GM12878 (cell line): ENCODE results near the gene RNFT2. TPM values are rescaled to one million over a fixed set of nuclear protein-coding genes. Genes with fewer than 3 reads are reported as not detected.

Experiments
- ATAC-seq: fragments of 200-7000 bp; cut with Tn5 transposase; 3 replicates; pipeline ENCODE4 v1.9.1; 2020; ENCODE audit warnings: mild to moderate bottlenecking, moderate library complexity
- BruUV-seq: library from RNA; stranded (reverse); fragments of 400-500 nt; replicated peaks from 2 replicates; lab custom pipeline; 2021; lab: Mats Ljungman, UMichigan
- CTCF ChIA-PET: fragments of 300-600 bp; sonication (Branson Sonifier 250); formaldehyde crosslinking; extraction: SDS; loops from one replicate; lab custom pipeline; 2021; ENCODE audit warnings: inconsistent platforms; lab: Yijun Ruan, JAX
- POLR2A ChIA-PET: fragments of 350-600 bp; formaldehyde crosslinking; extraction: SDS; loops from one replicate; lab custom pipeline; 2021; ENCODE audit warnings: inconsistent platforms; lab: Charles Lee
- RAD21 ChIA-PET: fragments of 300-600 bp; sonication (Branson Sonifier 250); formaldehyde crosslinking; loops from one replicate; lab custom pipeline; 2023; ENCODE audit warnings: antibody characterized with exemption; ENCODE audit not compliant: unreplicated experiment; lab: Charles Lee
- SMC1A ChIA-PET: fragments of 300-600 bp; sonication (Branson Sonifier 250); formaldehyde crosslinking; loops from one replicate; lab custom pipeline; 2023; ENCODE audit not compliant: unreplicated experiment, uncharacterized antibody; lab: Charles Lee
- DNase-seq: peaks from one replicate; pipeline ENCODE4 v3.0.0-alpha.2; 2011; ENCODE audit warnings: low read depth, low spot score
- FAIRE-seq: peaks from 3 replicates; lab custom pipeline; 2011; peaks lifted over from hg19 to GRCh38; lab: Jason Lieb, UNC
- H2AFZ ChIP-seq: 2 replicates; pipeline ENCODE4 v1.6.0; 2011; ENCODE audit warnings: low read depth, low read length, control low read depth; ENCODE audit not compliant: control insufficient read depth
- H3K27ac ChIP-seq: 2 replicates; pipeline ENCODE4 v1.5.1; 2011; ENCODE audit warnings: control low read depth; ENCODE audit not compliant: control insufficient read depth, insufficient read depth
- H3K27me3 ChIP-seq, 2 experiments: replicated peaks in 1 of 2; 2 replicates each; pipeline versions ENCODE4 v1.6.0 to v1.6.1; 2011; ENCODE audit warnings: low read length in 1 of 2; ENCODE audit not compliant: control insufficient read depth in 2 of 2, insufficient read depth in 2 of 2
- H3K36me3 ChIP-seq, 2 experiments: 2 replicates each; pipeline ENCODE4 v1.5.1; 2011; ENCODE audit warnings: low read length in 1 of 2; ENCODE audit not compliant: control insufficient read depth in 2 of 2, insufficient read depth in 2 of 2
- H3K4me1 ChIP-seq: 2 replicates; pipeline ENCODE4 v1.6.1; 2011; ENCODE audit warnings: mild to moderate bottlenecking, low read length, moderate library complexity, mixed read lengths; ENCODE audit not compliant: control insufficient read depth, insufficient read depth
- H3K4me2 ChIP-seq: 2 replicates; pipeline ENCODE4 v1.6.0; 2011; ENCODE audit warnings: control low read depth; ENCODE audit not compliant: control insufficient read depth, insufficient read depth
- H3K4me3 ChIP-seq: fragments of 200-600 bp; sonication (generic); 2 replicates; pipeline ENCODE4 v1.5.1; 2016
- H3K79me2 ChIP-seq: 2 replicates; pipeline ENCODE4 v1.6.0; 2011; ENCODE audit warnings: low read length; ENCODE audit not compliant: control insufficient read depth, insufficient read depth
- H3K9ac ChIP-seq: 2 replicates; pipeline ENCODE4 v1.8.0; 2011; ENCODE audit warnings: low read length, control low read depth, mixed read lengths; ENCODE audit not compliant: control insufficient read depth, insufficient read depth
- H3K9me3 ChIP-seq: replicated peaks from 3 replicates; pipeline ENCODE4 v1.5.1; 2011; ENCODE audit warnings: mild to moderate bottlenecking, low read length; ENCODE audit not compliant: control insufficient read depth, insufficient read depth
- H4K20me1 ChIP-seq: 2 replicates; pipeline ENCODE4 v1.6.0; 2011; ENCODE audit not compliant: control insufficient read depth, insufficient read depth
- CHD1 ChIP-seq: IDR thresholded peaks from 2 replicates; pipeline ENCODE4 v1.6.1; 2012; ENCODE audit warnings: low read depth, low read length, improper control_type of control experiment
- CHD2 ChIP-seq: IDR thresholded peaks from 2 replicates; pipeline ENCODE4 v1.6.1; 2011; ENCODE audit warnings: low read depth, low read length, improper control_type of control experiment, borderline replicate concordance
- CREM ChIP-seq: IDR thresholded peaks from 2 replicates; pipeline ENCODE4 v1.6.1; 2014; ENCODE audit warnings: antibody characterized with exemption, low read depth
- EGR1 ChIP-seq, 2 experiments: IDR thresholded peaks; 1 replicate in 1 of 2; 2 replicates in 1 of 2; pipeline ENCODE4 v1.6.1; 2011 to 2012; ENCODE audit warnings: low read depth in 2 of 2, low read length in 2 of 2, borderline replicate concordance in 1 of 2, mild to moderate bottlenecking in 1 of 2, moderate library complexity in 1 of 2
- ELK1 ChIP-seq: IDR thresholded peaks from 2 replicates; pipeline ENCODE4 v1.6.1; 2012; ENCODE audit warnings: low read depth, low read length, improper control_type of control experiment
- GABPA ChIP-seq: IDR thresholded peaks from 2 replicates; pipeline ENCODE4 v1.6.1; 2014; ENCODE audit warnings: antibody characterized with exemption, low read depth, mild to moderate bottlenecking, inconsistent platforms
- HDAC6 ChIP-seq: fragments of 200-600 bp; sonication (generic); IDR thresholded peaks from one replicate; pipeline ENCODE4 v1.8.0; 2017; ENCODE audit warnings: antibody characterized with exemption; ENCODE audit not compliant: unreplicated experiment
- NRF1 ChIP-seq: conservative IDR thresholded peaks from 2 replicates; pipeline ENCODE4 v1.6.1; 2011; ENCODE audit warnings: mild to moderate bottlenecking, low read depth, low read length, improper control_type of control experiment
- PAX5 ChIP-seq: IDR thresholded peaks from 2 replicates; pipeline ENCODE4 v1.6.1; 2011; ENCODE audit warnings: low read depth, low read length, borderline replicate concordance
- PML ChIP-seq: IDR thresholded peaks from 2 replicates; pipeline ENCODE4 v1.6.1; 2012; ENCODE audit warnings: low read length, inconsistent platforms
- RAD21 ChIP-seq: IDR thresholded peaks from 2 replicates; pipeline ENCODE4 v1.6.1; 2011; ENCODE audit warnings: mild to moderate bottlenecking, low read depth, low read length, moderate library complexity; ENCODE audit not compliant: insufficient read depth
- RAD51 ChIP-seq: fragments of 450-650 bp; IDR thresholded peaks from 2 replicates; pipeline ENCODE4 v1.6.1; 2016; ENCODE audit warnings: moderate library complexity, mild to moderate bottlenecking, inconsistent platforms
- SIX5 ChIP-seq: IDR thresholded peaks from 2 replicates; pipeline ENCODE4 v1.6.1; 2011; ENCODE audit warnings: mild to moderate bottlenecking, low read depth, low read length, moderate library complexity; ENCODE audit not compliant: severe bottlenecking
- SMAD5 ChIP-seq: IDR thresholded peaks from 2 replicates; pipeline ENCODE4 v1.6.1; 2016; ENCODE audit warnings: antibody characterized with exemption, low read depth
- SRF ChIP-seq, 2 experiments: IDR thresholded peaks; 2 replicates each; pipeline ENCODE4 v1.6.1; 2011; ENCODE audit warnings: low read depth in 2 of 2, low read length in 2 of 2, mild to moderate bottlenecking in 1 of 2, moderate library complexity in 1 of 2
- SUPT20H ChIP-seq: IDR thresholded peaks from 2 replicates; pipeline ENCODE4 v1.6.1; 2011; ENCODE audit warnings: low read depth, mild to moderate bottlenecking, low read length, moderate library complexity, borderline replicate concordance; ENCODE audit not compliant: control insufficient read depth
- WGBS: methylation state at CpG from one replicate; pipeline ENCODE4 v1.1.6; 2016; ENCODE audit warnings: low lambda C conversion rate; ENCODE audit not compliant: insufficient replicate concordance, insufficient coverage; ENCODE audit errors: missing lambda C conversion rate; 5-methylcytosine and 5-hydroxymethylcytosine counted together
- in situ Hi-C: fragments of 300-500 bp; cut with MboI; formaldehyde crosslinking; loops from 9 replicates; pipeline ENCODE4 v1.14.3; 2018; ENCODE audit warnings: mixed read lengths
- intact Hi-C: fragments of 100-400 bp; cut with micrococcal nuclease; formaldehyde crosslinking; loops from one replicate; pipeline ENCODE4 v1.14.2; 2022; ENCODE audit not compliant: unreplicated experiment
- polyA plus RNA-seq, 11 experiments: library from polyadenylated mRNA; depleted of rRNA in 4 of 11; unstranded in 6 of 11; stranded (reverse) in 5 of 11; fragments of >200 nt; fragmentation: Nextera tagmentation in 4 of 11; fragmentation: Illumina TruSeq in 1 of 11; extraction: Ambion mirVana in 4 of 11; extraction: Trizol in 1 of 11; gene quantifications; 1 replicate in 1 of 11; 2 replicates in 10 of 11; pipeline versions ENCODE4 v1.2.1 to v1.2.3, GENCODE V29; 2011 to 2016; ENCODE audit warnings: inconsistent platforms in 2 of 11, missing spikeins in 2 of 11, low read depth in 1 of 11
- total RNA-seq, 4 experiments: library from RNA; depleted of rRNA in 3 of 4; stranded (reverse); fragments of >200 nt in 3 of 4; fragmentation: Illumina TruSeq in 1 of 4; extraction: Trizol in 1 of 4; gene quantifications; 2 replicates each; pipeline versions ENCODE4 v1.2.1 to v1.2.3, GENCODE V29; 2013 to 2021
- TF ChIP-seq, protein P1 (sequence below): fragments of 450-650 bp; formaldehyde crosslinking; IDR thresholded peaks from 2 replicates; pipeline ENCODE4 v1.4.0; 2020; ENCODE audit warnings: mild to moderate bottlenecking, moderate library complexity

RNFT2 gene
- total and polyA plus RNA-seq, 10 of the 15 experiments (the other 5 are each of a cell fraction or from before 2014, with no cell fraction given): 2.5 to 17.3 (median 9.7) TPM

- TF ChIP-seq, protein P1, sequence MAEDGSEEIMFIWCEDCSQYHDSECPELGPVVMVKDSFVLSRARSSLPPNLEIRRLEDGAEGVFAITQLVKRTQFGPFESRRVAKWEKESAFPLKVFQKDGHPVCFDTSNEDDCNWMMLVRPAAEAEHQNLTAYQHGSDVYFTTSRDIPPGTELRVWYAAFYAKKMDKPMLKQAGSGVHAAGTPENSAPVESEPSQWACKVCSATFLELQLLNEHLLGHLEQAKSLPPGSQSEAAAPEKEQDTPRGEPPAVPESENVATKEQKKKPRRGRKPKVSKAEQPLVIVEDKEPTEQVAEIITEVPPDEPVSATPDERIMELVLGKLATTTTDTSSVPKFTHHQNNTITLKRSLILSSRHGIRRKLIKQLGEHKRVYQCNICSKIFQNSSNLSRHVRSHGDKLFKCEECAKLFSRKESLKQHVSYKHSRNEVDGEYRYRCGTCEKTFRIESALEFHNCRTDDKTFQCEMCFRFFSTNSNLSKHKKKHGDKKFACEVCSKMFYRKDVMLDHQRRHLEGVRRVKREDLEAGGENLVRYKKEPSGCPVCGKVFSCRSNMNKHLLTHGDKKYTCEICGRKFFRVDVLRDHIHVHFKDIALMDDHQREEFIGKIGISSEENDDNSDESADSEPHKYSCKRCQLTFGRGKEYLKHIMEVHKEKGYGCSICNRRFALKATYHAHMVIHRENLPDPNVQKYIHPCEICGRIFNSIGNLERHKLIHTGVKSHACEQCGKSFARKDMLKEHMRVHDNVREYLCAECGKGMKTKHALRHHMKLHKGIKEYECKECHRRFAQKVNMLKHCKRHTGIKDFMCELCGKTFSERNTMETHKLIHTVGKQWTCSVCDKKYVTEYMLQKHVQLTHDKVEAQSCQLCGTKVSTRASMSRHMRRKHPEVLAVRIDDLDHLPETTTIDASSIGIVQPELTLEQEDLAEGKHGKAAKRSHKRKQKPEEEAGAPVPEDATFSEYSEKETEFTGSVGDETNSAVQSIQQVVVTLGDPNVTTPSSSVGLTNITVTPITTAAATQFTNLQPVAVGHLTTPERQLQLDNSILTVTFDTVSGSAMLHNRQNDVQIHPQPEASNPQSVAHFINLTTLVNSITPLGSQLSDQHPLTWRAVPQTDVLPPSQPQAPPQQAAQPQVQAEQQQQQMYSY (CRISPR knock-in tag): no peak
Measured at GRCh38 chr12:116697716-116698115, 40.4 kb upstream of the RNFT2 start (continued).

GRCh38 chr12:116698116-116698515 is 40.0 kb upstream of the RNFT2 start:
- SMC1A ChIA-PET: interaction anchor here (0.9 to 2.1 kb wide), 3 partner anchors 18 to 557 kb away, joined by 3 to 5 read pairs (median 4); no protein-coding TSS in a partner anchor
- H2AFZ ChIP-seq: no peak overlapping the region
- H3K4me3 ChIP-seq: no peak overlapping the region
- H3K79me2 ChIP-seq: no peaks in the 10 kb centered on the region
- CTCF ChIA-PET: interaction anchor here (0.8 to 1.9 kb wide), 6 partner anchors 11 to 701 kb away, joined by 3 to 7 read pairs (median 4); no protein-coding TSS in a partner anchor
- no peak for ATAC-seq
- intact Hi-C loops (loop anchor here (5.0 kb wide), 5 partner anchors 76 to 556 kb away; partner anchors contain the start of gene MED13L), in situ Hi-C loops (no loop called here)
- no peak for DNase-seq
- POLR2A ChIA-PET: no interaction called here
- no peak overlapping the region for H3K4me2 ChIP-seq
- TF ChIP-seq SMAD5 (no peak), ELK1 (no peak), GABPA (no peak), CHD1 (no peak), RAD51 (no peak), SIX5 (no peak), RAD21 (no peak), SRF (IDR thresholded peaks at IDR 0.05; ENCODE audit: low read depth in 2 of 2, low read length in 2 of 2) (no peak), CHD2 (no peak), NRF1 (no peak), HDAC6 (no peak), PAX5 (no peak), EGR1 (IDR thresholded peaks at IDR 0.05; ENCODE audit: borderline replicate concordance in 1 of 2, low read depth in 2 of 2, low read length in 2 of 2) (no peak), PML (no peak), SUPT20H (no peak), CREM (no peak)
- peaks cover 13% of the 10 kb centered on the region for H3K4me1 ChIP-seq
- H3K36me3 ChIP-seq: no peaks in the 10 kb centered on the region
- H3K27me3 ChIP-seq: peaks cover 6 to 19% of the 10 kb centered on the region in 2 experiments
- H4K20me1 ChIP-seq: no peaks in the 10 kb centered on the region
- FAIRE-seq: no peak
- no peaks in the 10 kb centered on the region for H3K9me3 ChIP-seq
- RAD21 ChIA-PET: interaction anchor here (0.8 to 0.9 kb wide), 2 partner anchors 11 to 700 kb away, joined by 3 read pairs; no protein-coding TSS in a partner anchor
- WGBS: 88% methylated on average over 8 of the region's 8 CpGs
- BruUV-seq: no TSS peak
- no peak overlapping the region for H3K27ac ChIP-seq
- no peak overlapping the region for H3K9ac ChIP-seq
